Activated naive CD4-positive, alpha-beta T cell treated with anti-CD3 and anti-CD28 coated beads, Interleukin-2, amount 10 ng/mL, durations not matched to agents 7 days and 5 days (primary cell): ENCODE data around the gene CYTH2.
"Not testable (repeated sequence)": the region's sequence is repeated elsewhere in the genome, so short reads cannot be mapped to it uniquely, and the experiment has no call there.

ENCODE experiments used
- CTCF ChIA-PET: fragments of 350-600 bp; sonication (Branson Sonifier 250); formaldehyde crosslinking; loops from one replicate; lab custom pipeline; 2021; ENCODE audit warnings: antibody characterized with exemption; lab: Charles Lee
- DNase-seq: peaks from one replicate; pipeline ENCODE4 v3.0.0-alpha.2; 2020
- H3K27ac Mint-ChIP-seq: one replicate; pipeline ENCODE4 v1.8.0; 2021; ENCODE audit warnings: mild to moderate bottlenecking, moderate library complexity, mixed read lengths
- H3K27me3 Mint-ChIP-seq: one replicate; pipeline ENCODE4 v1.8.0; 2021; ENCODE audit warnings: mild to moderate bottlenecking, mixed read lengths
- H3K36me3 Mint-ChIP-seq: one replicate; pipeline ENCODE4 v1.8.0; 2021; ENCODE audit warnings: mixed read lengths
- H3K4me1 Mint-ChIP-seq: one replicate; pipeline ENCODE4 v1.8.0; 2021; ENCODE audit warnings: mixed read lengths
- H3K4me3 Mint-ChIP-seq: one replicate; pipeline ENCODE4 v1.8.0; 2021; ENCODE audit warnings: mild to moderate bottlenecking, moderate library complexity, mixed read lengths
- H3K9me3 Mint-ChIP-seq: one replicate; pipeline ENCODE4 v1.8.0; 2021; ENCODE audit warnings: mixed read lengths

The CYTH2 gene

DNA sequence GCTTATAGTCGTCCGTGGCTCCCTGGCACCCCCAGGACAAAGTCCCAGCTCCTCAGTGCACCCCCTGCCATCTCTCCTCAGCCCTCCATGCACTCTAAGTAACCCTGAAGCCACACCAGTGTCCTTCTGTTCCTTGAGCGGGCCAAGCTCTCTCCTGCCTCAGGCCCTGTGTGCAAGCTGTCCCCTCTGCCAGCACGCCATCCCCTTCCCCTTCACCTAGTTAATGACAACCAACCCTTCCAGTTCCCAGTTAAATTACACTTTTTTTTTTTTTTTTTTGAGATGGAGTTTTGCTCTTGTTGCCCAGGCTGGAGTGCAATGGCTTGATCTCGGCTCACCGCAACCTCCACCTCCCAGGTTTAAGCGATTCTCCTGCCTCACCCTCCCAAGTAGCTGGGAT is 19.3 kb downstream of the CYTH2 start:
- H3K9me3 Mint-ChIP-seq, DNase-seq, H3K36me3 Mint-ChIP-seq, H3K4me3 Mint-ChIP-seq, H3K27ac Mint-ChIP-seq: not testable (repeated sequence)
- CTCF ChIA-PET: interaction anchor here (2.3 to 5.1 kb wide), 4 partner anchors 8 to 174 kb away, joined by 11 to 78 read pairs (median 18); no protein-coding TSS in a partner anchor
- Mint-ChIP-seq H3K27me3 (peaks cover 50% of the 10 kb centered on the region), H3K4me1 (peaks cover 32% of the 10 kb centered on the region)

DNA sequence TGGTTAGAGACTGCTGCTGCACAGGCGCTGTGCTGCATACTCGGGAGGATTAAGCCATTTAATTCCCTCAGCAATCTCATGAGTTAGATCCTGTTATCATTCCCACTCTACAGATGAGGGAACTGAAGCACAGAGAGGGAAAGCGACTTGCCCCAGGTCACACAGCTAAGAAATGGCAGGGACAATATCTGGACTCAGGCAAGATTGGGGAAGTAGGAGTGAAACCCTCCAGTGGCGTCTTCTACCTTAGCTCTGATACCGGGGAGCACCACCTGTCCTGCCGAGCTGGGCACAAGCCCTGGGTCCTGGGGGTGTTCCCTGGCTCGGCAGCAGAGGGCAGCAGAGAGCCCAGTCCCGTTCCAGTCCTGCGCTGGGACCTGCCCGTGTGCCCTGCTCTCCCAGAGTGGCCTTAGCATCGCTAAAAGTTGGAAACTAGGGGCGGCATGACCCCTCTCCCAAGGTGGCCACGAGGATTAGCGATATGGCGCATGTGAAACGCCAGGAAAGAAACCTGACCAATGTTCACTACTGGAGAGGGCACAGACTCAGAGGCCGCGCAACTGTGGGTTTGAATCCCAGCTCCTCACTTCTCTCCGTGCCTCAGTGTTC is 20.5 kb downstream of the CYTH2 start:
- H3K4me3 Mint-ChIP-seq: no peak overlapping the region
- CTCF ChIA-PET: interaction anchor here (0.8 to 5.1 kb wide), 12 partner anchors 10 to 175 kb away, joined by 3 to 78 read pairs (median 6); no protein-coding TSS in a partner anchor
- peak; percentile 86 for DNase-seq
- H3K9me3 Mint-ChIP-seq: no peaks in the 10 kb centered on the region
- peaks cover 1% of the 10 kb centered on the region for H3K36me3 Mint-ChIP-seq
- H3K4me1 Mint-ChIP-seq: peaks cover 38% of the 10 kb centered on the region
- peaks cover 61% of the 10 kb centered on the region for H3K27me3 Mint-ChIP-seq
- H3K27ac Mint-ChIP-seq: no peak overlapping the region

DNA sequence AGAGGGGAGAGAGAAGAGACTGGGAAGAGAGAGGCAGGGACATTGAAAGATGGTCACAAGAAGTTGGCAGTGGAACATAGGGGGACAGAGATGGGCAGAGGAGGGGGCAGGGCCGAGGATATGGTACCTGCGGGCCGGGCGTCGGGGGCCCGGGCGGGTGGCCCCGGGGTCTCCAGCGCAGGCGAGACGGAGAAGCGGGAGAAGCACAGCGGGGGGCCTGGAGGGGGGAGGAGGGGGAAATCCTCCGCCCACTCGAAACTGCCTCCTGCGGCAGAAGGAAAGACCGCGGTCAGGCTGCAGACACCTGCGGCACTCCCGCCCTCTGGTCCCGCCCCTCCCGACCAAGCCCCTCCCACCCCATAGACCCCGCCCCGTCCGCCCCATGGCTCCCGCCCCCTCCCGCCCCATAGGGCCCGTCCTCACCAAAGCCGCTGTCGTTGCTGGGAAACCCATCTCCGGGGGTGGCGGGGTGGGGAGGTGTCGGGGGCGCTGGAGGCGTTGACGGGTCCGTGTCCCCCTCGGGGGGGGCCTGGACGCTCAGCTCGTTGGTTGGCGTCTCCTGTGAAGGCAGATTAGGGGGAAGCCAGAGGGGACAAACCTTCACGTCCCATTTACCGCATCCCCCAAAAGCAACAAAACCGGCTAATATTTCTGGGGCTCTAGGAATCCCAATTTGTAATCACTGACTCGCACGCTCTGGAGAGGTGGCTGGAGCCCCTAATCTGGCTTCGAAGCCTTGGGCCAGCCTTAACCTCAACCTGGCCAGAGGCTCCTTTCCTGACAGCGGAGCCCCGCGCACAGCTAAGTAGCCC is 22.0 kb downstream of the CYTH2 start:
- peak; percentile 72 for DNase-seq
- CTCF ChIA-PET: interaction anchor here (1.2 to 5.1 kb wide), 4 partner anchors 11 to 177 kb away, joined by 5 to 78 read pairs (median 14); no protein-coding TSS in a partner anchor
- Mint-ChIP-seq H3K4me1 (peaks cover 46% of the 10 kb centered on the region), H3K4me3 (peak overlapping the region; percentile 2), H3K9me3 (no peaks in the 10 kb centered on the region), H3K36me3 (peaks cover 1% of the 10 kb centered on the region), H3K27me3 (peaks cover 76% of the 10 kb centered on the region), H3K27ac (no peak overlapping the region)

DNA sequence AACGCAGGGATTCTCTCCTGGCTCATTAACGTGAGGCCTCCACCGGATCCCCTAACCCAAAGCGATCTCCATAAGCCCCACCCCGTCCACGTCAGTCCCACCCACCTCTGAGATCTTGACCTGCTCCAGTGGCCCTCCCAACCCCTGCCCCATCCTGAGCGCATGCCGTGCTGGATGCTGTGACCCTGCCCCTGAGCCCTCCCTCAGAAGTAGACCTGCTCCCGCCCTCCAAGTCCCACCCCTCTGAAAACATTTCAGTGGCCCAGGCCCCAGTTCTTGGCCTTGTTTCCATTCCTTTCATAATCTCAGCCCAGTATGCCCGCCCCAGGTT is 22.6 kb downstream of the CYTH2 start:
- Mint-ChIP-seq H3K4me3 (no peak overlapping the region), H3K27me3 (peaks cover 81% of the 10 kb centered on the region), H3K9me3 (no peaks in the 10 kb centered on the region), H3K36me3 (peaks cover 1% of the 10 kb centered on the region), H3K27ac (no peak overlapping the region), H3K4me1 (peaks cover 46% of the 10 kb centered on the region)
- CTCF ChIA-PET: interaction anchor here (5.1 kb wide), 1 partner anchor 95 kb away, joined by 78 read pairs; no protein-coding TSS in a partner anchor
- no peak for DNase-seq

DNA sequence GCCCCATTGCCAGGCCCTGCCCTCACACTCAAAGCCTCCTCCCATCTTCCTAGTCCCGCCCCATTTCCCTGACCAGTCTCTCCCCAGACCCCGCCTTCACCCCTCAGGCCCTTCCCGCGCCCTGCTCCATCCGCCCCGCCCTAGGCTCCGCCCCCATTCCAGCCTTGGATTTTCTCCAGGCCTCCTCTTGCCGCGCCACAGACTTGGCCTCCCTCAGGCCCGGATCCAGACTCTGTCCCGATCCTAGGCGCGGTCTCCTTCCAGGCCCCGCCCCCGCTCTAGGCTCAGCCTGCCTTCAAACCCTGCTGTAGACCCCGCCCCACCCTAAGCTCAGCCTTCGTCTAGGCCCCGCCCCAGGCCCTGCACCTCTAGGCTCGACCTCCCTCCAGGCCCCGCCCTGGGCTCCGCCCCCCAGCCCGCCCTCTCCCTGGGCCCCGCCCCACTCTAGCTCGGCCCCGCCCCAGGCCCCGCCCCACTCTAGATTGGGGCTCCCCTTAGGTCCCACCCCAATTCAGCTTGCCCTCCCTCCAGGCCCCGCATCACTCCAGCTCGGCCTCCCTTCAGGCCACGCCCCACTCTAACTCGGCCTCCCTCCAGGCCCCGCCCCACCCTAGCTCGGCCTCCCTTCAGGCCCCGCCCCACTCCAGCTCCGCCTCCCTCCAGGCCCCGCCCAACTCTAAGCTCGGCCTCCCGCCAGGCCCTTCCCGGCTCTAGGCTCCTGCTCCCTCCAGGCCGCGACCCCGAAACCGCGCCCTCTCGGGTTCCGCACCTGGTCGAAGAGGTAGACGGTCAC is 24.0 kb downstream of the CYTH2 start:
- peak overlapping the region; percentile 65 for H3K4me3 Mint-ChIP-seq
- H3K36me3 Mint-ChIP-seq: peaks cover 1% of the 10 kb centered on the region
- no peaks in the 10 kb centered on the region for H3K9me3 Mint-ChIP-seq
- H3K27ac Mint-ChIP-seq: no peak overlapping the region
- CTCF ChIA-PET: interaction anchor here (0.7 to 2.0 kb wide), 3 partner anchors 13 to 91 kb away, joined by 4 to 9 read pairs (median 7); no protein-coding TSS in a partner anchor
- peaks cover 92% of the 10 kb centered on the region for H3K27me3 Mint-ChIP-seq
- peak; percentile 88 for DNase-seq
- peaks cover 50% of the 10 kb centered on the region for H3K4me1 Mint-ChIP-seq

DNA sequence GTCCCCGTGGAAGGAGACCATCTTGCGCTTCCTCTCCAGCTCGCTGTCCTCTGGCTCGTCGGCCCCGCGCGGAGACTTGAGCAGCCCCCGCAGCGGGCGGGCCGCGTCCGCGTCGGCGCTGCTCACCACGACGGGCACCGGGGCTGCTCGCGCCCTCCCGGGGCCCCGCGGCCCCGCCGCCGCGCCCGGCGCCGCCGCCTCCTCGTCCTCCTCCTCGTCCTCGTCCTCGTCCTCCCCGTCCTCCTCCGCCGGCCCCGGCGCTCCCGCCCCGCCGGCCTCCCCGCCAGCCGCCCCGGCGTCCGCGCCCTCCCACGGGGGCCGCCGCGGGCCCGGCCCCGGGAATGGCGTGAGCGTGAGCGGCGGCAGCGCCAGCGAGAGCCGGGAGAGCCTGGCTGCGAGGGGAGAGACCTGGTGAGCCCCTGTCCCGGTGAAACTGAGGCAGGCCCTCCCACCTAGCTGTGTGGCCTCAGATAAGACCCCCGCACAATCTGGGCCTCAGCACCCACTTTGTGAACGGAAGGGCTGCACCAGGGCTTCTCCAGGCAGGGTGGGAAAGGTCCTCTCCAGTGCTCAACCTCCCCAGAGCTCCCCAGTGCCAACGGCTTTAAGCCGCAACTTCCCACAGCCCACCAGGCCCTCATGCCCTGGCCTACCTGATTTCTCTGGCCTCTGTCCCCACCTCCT is 24.7 kb downstream of the CYTH2 start:
- Mint-ChIP-seq H3K27me3 (peaks cover 89% of the 10 kb centered on the region), H3K27ac (no peak overlapping the region), H3K9me3 (no peaks in the 10 kb centered on the region), H3K36me3 (peaks cover 1% of the 10 kb centered on the region), H3K4me3 (peak overlapping the region; percentile 62), H3K4me1 (peaks cover 50% of the 10 kb centered on the region)
- CTCF ChIA-PET: interaction anchor here (0.7 to 2.0 kb wide), 3 partner anchors 13 to 91 kb away, joined by 4 to 9 read pairs (median 7); no protein-coding TSS in a partner anchor
- DNase-seq: no peak

DNA sequence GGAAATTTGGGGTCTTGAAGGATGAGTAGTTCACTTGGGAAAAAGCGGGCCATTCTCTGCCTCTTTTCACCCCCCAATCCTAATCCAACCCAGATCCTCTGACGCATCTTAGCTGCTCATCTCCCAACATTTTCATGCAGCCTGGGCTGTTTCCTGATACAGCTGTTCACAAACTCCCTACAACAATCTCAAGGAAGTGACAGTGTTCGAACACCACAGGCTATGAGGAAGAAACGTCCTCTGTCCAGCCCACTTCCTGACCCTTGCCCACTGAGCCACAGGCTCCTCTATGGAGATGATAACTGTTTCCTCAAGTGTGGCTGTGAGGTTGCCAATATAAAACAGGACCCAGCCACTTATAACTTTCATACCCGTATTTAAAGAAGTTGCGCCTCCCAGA is 26.2 kb downstream of the CYTH2 start:
- no peak for DNase-seq
- no peak overlapping the region for H3K4me3 Mint-ChIP-seq
- peaks cover 92% of the 10 kb centered on the region for H3K27me3 Mint-ChIP-seq
- peaks cover 44% of the 10 kb centered on the region for H3K4me1 Mint-ChIP-seq
- CTCF ChIA-PET: no interaction called here
- peaks cover 1% of the 10 kb centered on the region for H3K36me3 Mint-ChIP-seq
- H3K27ac Mint-ChIP-seq: no peak overlapping the region
- no peaks in the 10 kb centered on the region for H3K9me3 Mint-ChIP-seq

DNA sequence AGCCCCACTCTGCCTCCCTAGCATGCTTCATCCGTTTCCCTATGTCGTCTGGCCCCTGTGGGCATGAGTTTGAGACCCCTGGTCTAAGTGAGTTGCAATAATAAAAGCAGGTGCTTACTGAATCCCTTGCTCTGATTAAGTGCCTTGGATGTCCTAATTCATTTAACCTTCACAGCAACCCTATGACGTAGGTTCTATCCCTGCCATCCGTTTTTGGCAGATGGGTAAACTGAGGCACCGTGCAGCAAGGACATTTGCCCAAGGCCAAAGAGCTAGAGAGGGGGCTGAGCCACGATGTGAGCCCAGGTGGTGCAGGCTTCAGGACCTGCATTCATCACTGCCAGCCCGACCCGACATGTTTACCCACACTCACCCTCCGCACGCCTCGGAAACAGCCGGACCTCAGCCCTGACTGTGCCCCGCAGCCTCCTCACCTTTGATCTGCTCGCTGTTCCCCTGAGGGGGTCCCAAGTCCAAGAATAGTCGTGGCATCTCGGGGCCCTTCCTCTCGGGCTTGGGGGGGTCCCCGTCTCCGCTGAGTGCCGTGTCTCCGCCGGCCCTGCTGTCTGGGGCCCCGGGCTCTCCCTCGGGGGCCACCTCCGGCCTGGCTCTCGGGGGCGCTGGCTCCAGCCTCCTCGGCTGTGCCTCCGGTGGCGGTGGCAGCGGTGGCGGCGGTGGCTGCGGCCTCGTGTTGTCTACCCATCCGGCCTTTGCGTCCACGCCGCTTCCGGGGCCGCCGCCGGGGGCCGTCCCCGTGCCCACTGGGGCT is 28.0 kb downstream of the CYTH2 start:
- Mint-ChIP-seq H3K27me3 (peaks cover 92% of the 10 kb centered on the region), H3K36me3 (peaks cover 1% of the 10 kb centered on the region), H3K9me3 (no peaks in the 10 kb centered on the region), H3K4me1 (peaks cover 44% of the 10 kb centered on the region), H3K27ac (no peak overlapping the region), H3K4me3 (no peak overlapping the region)
- CTCF ChIA-PET: no interaction called here
- no peak for DNase-seq

DNA sequence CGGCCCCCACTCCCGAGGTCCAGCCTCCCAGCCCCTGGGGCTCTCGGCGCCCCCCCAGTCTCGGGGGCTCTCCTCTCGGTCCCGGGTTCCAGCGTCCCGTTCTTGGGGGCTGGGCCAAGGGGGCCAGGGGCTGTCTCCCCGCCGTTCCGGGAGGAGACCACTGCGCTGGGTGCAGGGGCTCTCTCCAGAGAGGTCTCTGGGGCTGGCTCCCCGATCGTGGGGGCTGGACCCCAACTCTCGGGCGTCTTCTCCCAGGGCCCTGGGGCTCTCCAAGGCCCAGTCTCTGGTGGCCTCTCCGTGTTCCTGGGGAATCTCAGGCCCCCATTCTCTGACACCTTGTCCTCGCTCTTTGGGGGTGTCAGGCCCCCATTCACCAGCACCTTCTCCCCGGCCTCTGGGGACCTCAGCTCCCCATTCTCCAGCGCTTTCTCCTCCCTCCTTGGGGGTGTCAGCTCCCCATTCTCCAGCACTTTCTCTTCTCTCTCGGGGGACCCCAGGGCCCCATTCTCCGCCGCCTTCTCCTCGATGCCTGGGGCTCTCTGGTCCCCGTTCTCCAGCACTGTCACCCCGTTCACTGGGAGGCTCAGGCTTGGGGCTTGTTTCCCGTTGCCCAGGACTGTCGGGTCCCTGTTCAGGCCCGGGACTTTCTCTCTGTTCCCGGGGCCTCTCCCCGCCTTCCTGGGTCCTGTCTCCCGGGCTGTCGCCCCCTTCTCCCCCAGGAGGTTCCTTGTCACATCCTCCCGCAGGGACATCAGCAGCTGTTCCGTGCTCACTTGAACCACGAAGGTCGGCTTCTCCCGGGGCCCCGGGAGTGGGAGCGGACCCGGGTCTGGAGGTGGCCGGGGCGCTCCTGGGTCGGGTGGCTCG is 28.8 kb downstream of the CYTH2 start:
- DNase-seq: no peak
- Mint-ChIP-seq H3K9me3 (no peaks in the 10 kb centered on the region), H3K4me3 (no peak overlapping the region), H3K36me3 (peaks cover 1% of the 10 kb centered on the region), H3K27ac (no peak overlapping the region), H3K27me3 (peaks cover 88% of the 10 kb centered on the region), H3K4me1 (peaks cover 39% of the 10 kb centered on the region)
- CTCF ChIA-PET: no interaction called here

DNA sequence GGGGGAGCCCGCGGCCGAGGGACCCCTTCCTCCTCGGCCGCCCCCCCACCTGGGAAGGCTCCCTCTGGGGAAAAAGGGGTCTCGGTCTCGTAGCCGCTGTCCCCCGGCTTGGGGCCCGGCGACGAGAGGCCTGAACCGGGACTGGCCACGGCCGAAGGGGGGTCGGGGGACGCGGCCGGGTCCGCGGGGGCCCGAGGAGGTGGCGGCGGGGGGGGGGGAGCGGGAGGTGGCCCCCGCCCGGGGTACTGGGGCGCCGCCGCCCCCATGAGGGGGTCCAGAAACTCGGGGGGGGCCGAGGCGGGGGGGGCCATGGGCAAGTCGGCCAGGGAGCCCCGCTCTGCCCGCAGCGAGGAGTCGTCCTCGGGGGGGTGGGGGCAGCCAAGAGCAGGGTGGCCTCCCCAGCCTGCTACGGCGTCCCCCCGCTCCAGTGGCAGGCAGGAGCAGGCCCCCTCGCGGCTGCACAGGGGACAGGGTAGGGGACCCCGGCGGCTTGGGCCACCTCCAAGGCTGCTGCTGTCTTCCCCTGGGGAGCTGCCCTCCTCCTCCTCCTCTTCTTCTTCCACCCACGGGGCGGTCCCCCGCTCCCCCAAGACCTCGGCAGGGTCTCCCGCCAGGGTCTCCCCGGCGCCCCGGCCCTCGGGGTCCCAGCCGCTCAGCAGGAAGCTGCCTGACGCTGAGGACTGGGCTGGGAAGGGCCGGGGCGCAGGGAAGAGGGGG is 29.6 kb downstream of the CYTH2 start:
- CTCF ChIA-PET: no interaction called here
- peaks cover 87% of the 10 kb centered on the region for H3K27me3 Mint-ChIP-seq

DNA sequence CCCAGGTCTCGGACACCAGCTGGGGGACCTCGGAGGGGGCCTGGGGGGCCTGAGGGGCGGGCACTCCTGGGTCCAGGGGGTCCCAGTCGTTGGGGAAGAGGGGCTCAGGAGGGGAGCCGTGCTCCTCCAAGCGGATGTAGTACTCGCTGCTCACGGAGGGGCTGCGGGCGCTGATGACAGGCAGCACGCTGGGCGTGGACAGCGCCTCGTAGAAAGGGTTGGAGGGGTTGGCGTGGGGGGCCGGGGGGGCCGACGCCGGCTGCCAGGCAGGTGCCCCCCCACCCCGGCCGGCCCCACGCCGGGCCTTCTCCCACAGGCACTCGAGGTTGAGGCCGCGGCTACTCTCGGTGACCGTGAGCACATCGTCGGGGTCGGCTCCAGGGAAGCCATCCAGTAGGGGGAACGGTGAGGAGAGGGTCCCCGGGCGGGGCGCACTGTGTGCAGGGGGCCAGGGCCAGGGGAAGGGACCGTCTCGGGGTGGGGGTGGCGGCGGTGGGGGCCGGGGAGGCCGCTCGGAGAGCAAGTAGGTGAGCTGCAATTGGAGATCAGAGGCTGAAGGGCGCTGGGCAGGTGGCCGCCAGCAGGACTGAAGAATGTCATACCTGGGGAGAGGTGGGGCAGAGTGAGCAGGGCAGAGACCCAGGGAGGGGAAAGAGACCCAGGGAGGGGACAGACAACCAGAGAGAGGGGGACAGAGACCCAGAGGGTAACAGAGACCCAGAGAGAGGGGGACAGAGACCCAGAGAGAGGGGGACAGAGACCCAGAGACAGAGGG is 30.3 kb downstream of the CYTH2 start:
- CTCF ChIA-PET: interaction anchor here (1.2 kb wide), 1 partner anchor 9 kb away, joined by 4 read pairs; no protein-coding TSS in a partner anchor
- Mint-ChIP-seq H3K36me3 (no peaks in the 10 kb centered on the region), H3K4me3 (no peak overlapping the region), H3K9me3 (no peaks in the 10 kb centered on the region), H3K4me1 (peaks cover 39% of the 10 kb centered on the region), H3K27me3 (peaks cover 84% of the 10 kb centered on the region), H3K27ac (peak overlapping the region; percentile 19)
- DNase-seq: no peak

More for the DNA sequence above, 29.6 kb downstream of the CYTH2 start:
- H3K4me3 Mint-ChIP-seq: no peak overlapping the region
- H3K36me3 Mint-ChIP-seq: peaks cover 1% of the 10 kb centered on the region
- peaks cover 41% of the 10 kb centered on the region for H3K4me1 Mint-ChIP-seq
- no peak overlapping the region for H3K27ac Mint-ChIP-seq
- DNase-seq: no peak
- H3K9me3 Mint-ChIP-seq: no peaks in the 10 kb centered on the region
